Upper lobe of left lung (tissue), 6 donors: Measurements from ENCODE around the gene ATP13A2. TPM values are rescaled to one million over a fixed set of nuclear protein-coding genes. Genes with fewer than 3 reads are reported as not detected.

Source experiments
- ATAC-seq, 2 donors: fragments of 200-7000 bp; cut with Tn5 transposase; one replicate each; pipeline ENCODE4 v1.9.1; 2022; ENCODE audit warnings: mild to moderate bottlenecking in 2 of 2, moderate library complexity in 2 of 2; ENCODE audit not compliant: low FRiP score in 2 of 2
- DNase-seq, 2 donors: peaks; one replicate each; pipeline ENCODE4 v3.0.0-alpha.2; 2019 to 2020
- H3K27ac ChIP-seq, 4 donors: fragments of 200-600 bp; sonication (generic); one replicate each; pipeline ENCODE4 v1.5.1; 2016 to 2019
- H3K27me3 ChIP-seq, 4 donors: fragments of 200-600 bp; sonication (generic); one replicate each; pipeline ENCODE4 v1.5.1; 2017 to 2019
- H3K36me3 ChIP-seq, 4 donors: fragments of 200-600 bp; sonication (generic); one replicate each; pipeline ENCODE4 v1.5.1; 2016 to 2019
- H3K4me1 ChIP-seq, 4 donors: fragments of 200-600 bp; sonication (generic); one replicate each; pipeline ENCODE4 v1.5.1; 2018 to 2019
- H3K4me3 ChIP-seq, 4 donors: fragments of 200-600 bp; sonication (generic); one replicate each; pipeline ENCODE4 v1.5.1; 2017 to 2019; ENCODE audit warnings: mild to moderate bottlenecking in 2 of 4, moderate library complexity in 1 of 4
- H3K9me3 ChIP-seq, 4 donors: fragments of 200-600 bp; sonication (generic); one replicate each; pipeline ENCODE4 v1.5.1; 2018 to 2019
- CTCF ChIP-seq, 6 experiments: fragments of 450-650 bp in 4 of 6; fragments of 200-600 bp in 2 of 6; sonication (generic) in 2 of 6; IDR thresholded peaks; one replicate each; pipeline ENCODE4 v1.5.1; 2016 to 2019; ENCODE audit warnings: antibody characterized with exemption in 6 of 6
- EP300 ChIP-seq, 4 donors: sonication (generic); formaldehyde crosslinking; IDR thresholded peaks; one replicate each; pipeline ENCODE4 v1.5.1; 2017; ENCODE audit warnings: antibody characterized with exemption in 4 of 4, control low read depth in 2 of 4
- POLR2A ChIP-seq, 4 donors: fragments of 450-650 bp; IDR thresholded peaks; one replicate each; pipeline ENCODE4 v1.5.1; 2016 to 2017; ENCODE audit warnings: antibody characterized with exemption in 4 of 4, mild to moderate bottlenecking in 2 of 4
- POLR2AphosphoS5 ChIP-seq, 2 donors: sonication (generic); formaldehyde crosslinking; IDR thresholded peaks; one replicate each; pipeline ENCODE4 v1.5.1; 2017; ENCODE audit warnings: antibody characterized with exemption in 2 of 2
- WGBS, 2 donors: methylation state at CpG; one replicate each; pipeline ENCODE4 v1.1.5; 2017 to 2018; 5-methylcytosine and 5-hydroxymethylcytosine counted together
- total RNA-seq, 6 donors: library from RNA; depleted of rRNA in 4 of 6; stranded (reverse); fragments of >200 nt in 4 of 6; gene quantifications; one replicate each; pipeline versions ENCODE4 v1.1.0 to v1.2.1, GENCODE V29; 2016 to 2021
- donor health status: DM: no; HTN: no; CAD: no; lungs with moderate emphysema.
- donor health status: DM: no; HTN: yes; CAD: no; lungs with severe emphysema.

Gene ATP13A2
- total RNA-seq, 6 donors from 2014 or later, result 39.2 to 110 (median 66.5) TPM

GRCh38 chr1:17016317-17016661, 4.6 kb upstream of the ATP13A2 start:
- no peak for TF ChIP-seq EP300 (IDR thresholded peaks at IDR 0.05)
- no peak for TF ChIP-seq POLR2A (IDR thresholded peaks at IDR 0.05)
- no peak for TF ChIP-seq POLR2AphosphoS5 (IDR thresholded peaks at IDR 0.05)
- no peak for TF ChIP-seq CTCF (IDR thresholded peaks at IDR 0.05)
- WGBS, 2 donors, result 79 to 86% methylated on average over 5 of the region's 5 CpGs
- H3K36me3 ChIP-seq, result peaks cover 19 to 39% (median 35%) of the 10 kb centered on the region in 4 donors
- no peak overlapping the region for H3K27ac ChIP-seq
- H3K9me3 ChIP-seq, result no peaks in the 10 kb centered on the region
- DNase-seq (no peak), ATAC-seq (no peak)
- H3K4me3 ChIP-seq, result no peak overlapping the region
- no peaks in the 10 kb centered on the region for H3K27me3 ChIP-seq
- peaks cover 4 to 9% (median 6%) of the 10 kb centered on the region in 4 donors for H3K4me1 ChIP-seq

- DNase-seq (no peak), ATAC-seq (no peak)
- Histone ChIP-seq H3K9me3 (no peaks in the 10 kb centered on the region), H3K4me1 (peaks cover 17 to 22% (median 18%) of the 10 kb centered on the region in 4 donors), H3K36me3 (peaks cover 8 to 26% (median 21%) of the 10 kb centered on the region in 4 donors), H3K4me3 (no peak overlapping the region), H3K27ac (no peak overlapping the region), H3K27me3 (no peaks in the 10 kb centered on the region)
- WGBS, 2 donors, result 81 to 85% methylated on average over 10 of the region's 10 CpGs
- TF ChIP-seq EP300 (IDR thresholded peaks at IDR 0.05) (no peak), POLR2AphosphoS5 (IDR thresholded peaks at IDR 0.05) (no peak), CTCF (IDR thresholded peaks at IDR 0.05) (no peak), POLR2A (IDR thresholded peaks at IDR 0.05) (no peak)
Observed at GRCh38 chr1:17014671-17015567, 3.2 kb upstream of the ATP13A2 start.

- ATAC-seq, result no peak
- 71 to 72% methylated on average over 10 to 13 of the region's 13 CpGs for WGBS, 2 donors
- Histone ChIP-seq H3K27me3 (no peaks in the 10 kb centered on the region), H3K27ac (no peak overlapping the region), H3K36me3 (peaks cover 0 to 13% (median 12%) of the 10 kb centered on the region in 4 donors), H3K9me3 (no peaks in the 10 kb centered on the region), H3K4me3 (no peak overlapping the region), H3K4me1 (peaks cover 22 to 31% (median 27%) of the 10 kb centered on the region in 4 donors)
- DNase-seq, result peak in 1 of 2 donors; percentile 61
- TF ChIP-seq CTCF (IDR thresholded peaks at IDR 0.05) (no peak), POLR2AphosphoS5 (IDR thresholded peaks at IDR 0.05) (peak in 1 of 2 donors; percentile 15), EP300 (IDR thresholded peaks at IDR 0.05) (no peak)
Observed at GRCh38 chr1:17013491-17014320, 2.0 kb upstream of the ATP13A2 start.

GRCh38 chr1:17012775-17013490, 1.2 kb upstream of the ATP13A2 start:
- Histone ChIP-seq H3K27ac (no peak overlapping the region), H3K9me3 (no peaks in the 10 kb centered on the region), H3K4me1 (peaks cover 22 to 31% (median 27%) of the 10 kb centered on the region in 4 donors), H3K4me3 (no peak overlapping the region), H3K27me3 (no peaks in the 10 kb centered on the region), H3K36me3 (peaks cover 0 to 6% (median 5%) of the 10 kb centered on the region in 4 donors)
- ATAC-seq (no peak), DNase-seq (no peak)
- TF ChIP-seq POLR2AphosphoS5 (IDR thresholded peaks at IDR 0.05) (no peak), POLR2A (IDR thresholded peaks at IDR 0.05) (no peak), CTCF (IDR thresholded peaks at IDR 0.05) (no peak), EP300 (IDR thresholded peaks at IDR 0.05) (no peak)
- WGBS, 2 donors, result 76 to 81% methylated on average over 8 to 9 of the region's 9 CpGs
